HEK293 (cell line): ENCODE measurements around the gene ACTR3C.

Source experiments
- CTCF ChIP-seq: fragments of 450-650 bp; formaldehyde crosslinking; IDR thresholded peaks from 2 replicates; pipeline ENCODE4 v1.5.1; 2016; ENCODE audit warnings: missing biosample characterization, missing genetic modification characterization
- REST ChIP-seq: fragments of 450-650 bp; formaldehyde crosslinking; IDR thresholded peaks from 2 replicates; pipeline ENCODE4 v1.5.1; 2016; ENCODE audit warnings: missing biosample characterization, missing genetic modification characterization
- ZBTB26 ChIP-seq: fragments of 450-650 bp; formaldehyde crosslinking; optimal IDR thresholded peaks from 2 replicates; pipeline ENCODE3; 2016; ENCODE audit warnings: missing biosample characterization, mild to moderate bottlenecking, missing genetic modification characterization
- ZNF10 ChIP-seq: fragments of 450-650 bp; formaldehyde crosslinking; IDR thresholded peaks from 2 replicates; pipeline ENCODE4 v1.5.1; 2017; ENCODE audit warnings: missing biosample characterization, missing genetic modification characterization
- ZNF140 ChIP-seq: fragments of 450-650 bp; formaldehyde crosslinking; IDR thresholded peaks from 2 replicates; pipeline ENCODE4 v1.5.1; 2016; ENCODE audit warnings: missing biosample characterization, missing genetic modification characterization

GRCh38 chr7:150351587-150352194 lies 28.3 kb upstream of the ACTR3C start:
- TF ChIP-seq CTCF (tag by site-specific recombination) (no peak), ZBTB26 (no peak), ZNF140 (tag by site-specific recombination) (no peak), ZNF10 (tag by site-specific recombination) (no peak), REST (tag by site-specific recombination) (no peak)
